Measurements from ENCODE around the gene GABRA4. TPM values are rescaled to one million over a fixed set of nuclear protein-coding genes. Genes with fewer than 3 reads are reported as not detected.

Gene GABRA4
- total and polyA plus RNA-seq, 2 donors (not counting 1 experiment from before 2014, with no cell fraction given): not detected

GRCh38 chr4:46908148-46908547 is 85.2 kb downstream of the GABRA4 start:
- Histone ChIP-seq H3K36me3 (ENCODE audit: control insufficient read depth, insufficient read depth, low read length) (no peaks in the 10 kb centered on the region), H3K4me1 (ENCODE audit: control insufficient read depth, extremely low read depth, insufficient read depth, low read length) (no peaks in the 10 kb centered on the region), H3K4me2 (ENCODE audit: extremely low read depth, insufficient read depth, low read length) (no peak overlapping the region), H3K9me3 (ENCODE audit: control insufficient read depth, insufficient read depth, low read depth, low read length) (no peaks in the 10 kb centered on the region), H3K27me3 (ENCODE audit: control insufficient read depth, insufficient read depth, low read length) (no peaks in the 10 kb centered on the region), H4K20me1 (ENCODE audit: control insufficient read depth, extremely low read depth, insufficient read depth, low read length) (no peaks in the 10 kb centered on the region), H3K27ac (ENCODE audit: insufficient read depth, low read length) (no peak overlapping the region), H3K9ac (ENCODE audit: insufficient read depth, low read length) (no peak overlapping the region), H2AFZ (ENCODE audit: low read length) (no peak overlapping the region), H3K4me3 (replicated peaks in 1 of 4; ENCODE audit: control extremely low read depth in 1 of 4, insufficient read depth in 1 of 4, low read depth in 3 of 4, low read length in 4 of 4) (no peak overlapping the region), H3K79me2 (ENCODE audit: control insufficient read depth, insufficient read depth, low read length) (no peaks in the 10 kb centered on the region)
- no peak for DNase-seq (ENCODE audit: low read depth in 2 of 2)
- TF ChIP-seq, protein P1, sequence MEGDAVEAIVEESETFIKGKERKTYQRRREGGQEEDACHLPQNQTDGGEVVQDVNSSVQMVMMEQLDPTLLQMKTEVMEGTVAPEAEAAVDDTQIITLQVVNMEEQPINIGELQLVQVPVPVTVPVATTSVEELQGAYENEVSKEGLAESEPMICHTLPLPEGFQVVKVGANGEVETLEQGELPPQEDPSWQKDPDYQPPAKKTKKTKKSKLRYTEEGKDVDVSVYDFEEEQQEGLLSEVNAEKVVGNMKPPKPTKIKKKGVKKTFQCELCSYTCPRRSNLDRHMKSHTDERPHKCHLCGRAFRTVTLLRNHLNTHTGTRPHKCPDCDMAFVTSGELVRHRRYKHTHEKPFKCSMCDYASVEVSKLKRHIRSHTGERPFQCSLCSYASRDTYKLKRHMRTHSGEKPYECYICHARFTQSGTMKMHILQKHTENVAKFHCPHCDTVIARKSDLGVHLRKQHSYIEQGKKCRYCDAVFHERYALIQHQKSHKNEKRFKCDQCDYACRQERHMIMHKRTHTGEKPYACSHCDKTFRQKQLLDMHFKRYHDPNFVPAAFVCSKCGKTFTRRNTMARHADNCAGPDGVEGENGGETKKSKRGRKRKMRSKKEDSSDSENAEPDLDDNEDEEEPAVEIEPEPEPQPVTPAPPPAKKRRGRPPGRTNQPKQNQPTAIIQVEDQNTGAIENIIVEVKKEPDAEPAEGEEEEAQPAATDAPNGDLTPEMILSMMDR (conservative IDR thresholded peaks at IDR 0.05 in 1 of 2, IDR thresholded peaks at IDR 0.05 in 1 of 2; ENCODE audit: low read depth in 1 of 2, low read length in 2 of 2): no peak
- TF ChIP-seq EZH2 (IDR thresholded peaks at IDR 0.05; ENCODE audit: low read length, missing control alignments): no peak

GRCh38 chr4:46900082-46900481 is 93.3 kb downstream of the GABRA4 start:
- Histone ChIP-seq H3K79me2 (ENCODE audit: control insufficient read depth, insufficient read depth, low read length) (no peaks in the 10 kb centered on the region), H3K4me3 (replicated peaks in 1 of 4; ENCODE audit: control extremely low read depth in 1 of 4, insufficient read depth in 1 of 4, low read depth in 3 of 4, low read length in 4 of 4) (no peak overlapping the region), H3K36me3 (ENCODE audit: control insufficient read depth, insufficient read depth, low read length) (no peaks in the 10 kb centered on the region), H3K27me3 (ENCODE audit: control insufficient read depth, insufficient read depth, low read length) (no peaks in the 10 kb centered on the region), H3K4me1 (ENCODE audit: control insufficient read depth, extremely low read depth, insufficient read depth, low read length) (no peaks in the 10 kb centered on the region), H4K20me1 (ENCODE audit: control insufficient read depth, extremely low read depth, insufficient read depth, low read length) (no peaks in the 10 kb centered on the region), H3K9ac (ENCODE audit: insufficient read depth, low read length) (no peak overlapping the region), H3K9me3 (ENCODE audit: control insufficient read depth, insufficient read depth, low read depth, low read length) (no peaks in the 10 kb centered on the region), H3K27ac (ENCODE audit: insufficient read depth, low read length) (no peak overlapping the region), H2AFZ (ENCODE audit: low read length) (no peak overlapping the region), H3K4me2 (ENCODE audit: extremely low read depth, insufficient read depth, low read length) (no peak overlapping the region)
- TF ChIP-seq, protein P1 (conservative IDR thresholded peaks at IDR 0.05 in 1 of 2, IDR thresholded peaks at IDR 0.05 in 1 of 2; ENCODE audit: low read depth in 1 of 2, low read length in 2 of 2): no peak
- TF ChIP-seq EZH2 (IDR thresholded peaks at IDR 0.05; ENCODE audit: low read length, missing control alignments): no peak
- no peak for DNase-seq (ENCODE audit: low read depth in 2 of 2)

GRCh38 chr4:46894826-46895225 is 98.6 kb downstream of the GABRA4 start:
- Histone ChIP-seq H3K9me3 (ENCODE audit: control insufficient read depth, insufficient read depth, low read depth, low read length) (no peaks in the 10 kb centered on the region), H3K9ac (ENCODE audit: insufficient read depth, low read length) (no peak overlapping the region), H3K4me2 (ENCODE audit: extremely low read depth, insufficient read depth, low read length) (no peak overlapping the region), H3K27me3 (ENCODE audit: control insufficient read depth, insufficient read depth, low read length) (no peaks in the 10 kb centered on the region), H3K4me1 (ENCODE audit: control insufficient read depth, extremely low read depth, insufficient read depth, low read length) (no peaks in the 10 kb centered on the region), H4K20me1 (ENCODE audit: control insufficient read depth, extremely low read depth, insufficient read depth, low read length) (no peaks in the 10 kb centered on the region), H2AFZ (ENCODE audit: low read length) (no peak overlapping the region), H3K4me3 (replicated peaks in 1 of 4; ENCODE audit: control extremely low read depth in 1 of 4, insufficient read depth in 1 of 4, low read depth in 3 of 4, low read length in 4 of 4) (no peak overlapping the region), H3K27ac (ENCODE audit: insufficient read depth, low read length) (no peak overlapping the region), H3K36me3 (ENCODE audit: control insufficient read depth, insufficient read depth, low read length) (no peaks in the 10 kb centered on the region), H3K79me2 (ENCODE audit: control insufficient read depth, insufficient read depth, low read length) (no peaks in the 10 kb centered on the region)
- no peak for DNase-seq (ENCODE audit: low read depth in 2 of 2)
- TF ChIP-seq, protein P1 (conservative IDR thresholded peaks at IDR 0.05 in 1 of 2, IDR thresholded peaks at IDR 0.05 in 1 of 2; ENCODE audit: low read depth in 1 of 2, low read length in 2 of 2): no peak
- no peak for TF ChIP-seq EZH2 (IDR thresholded peaks at IDR 0.05; ENCODE audit: low read length, missing control alignments)

Measured in fibroblast of lung (primary cell).